GM19438 (cell line): ENCODE results near the gene GHITM.
"Not testable (repeated sequence)": the region's sequence is repeated elsewhere in the genome, so short reads cannot be mapped to it uniquely, and the experiment has no call there.

Experiments
- ATAC-seq: cut with Tn5 transposase; IDR thresholded peaks from one replicate; pipeline ENCODE4 v1.9.1; 2021; ENCODE audit warnings: low read depth; ENCODE audit not compliant: unreplicated experiment

The GHITM gene

GRCh38 chr10:84139126-84140035, at the start of gene GHITM:
TSS of gene GHITM (plus strand) at chr10:84139509. CDS start at chr10:84141501, 1,992 bp downstream.
- peak; percentile 99 for ATAC-seq

GRCh38 chr10:84095811-84096497, 43.4 kb upstream of the GHITM start:
- ATAC-seq, result no peak

GRCh38 chr10:84097787-84098353, 41.4 kb upstream of the GHITM start:
- ATAC-seq, result no peak

- no peak for ATAC-seq
Measured at GRCh38 chr10:84098667-84099066, 40.6 kb upstream of the GHITM start.

- no peak for ATAC-seq
Measured at GRCh38 chr10:84101042-84101441, 38.3 kb upstream of the GHITM start.

GRCh38 chr10:84108797-84109196, 30.5 kb upstream of the GHITM start:
- ATAC-seq, result no peak

- ATAC-seq, result not testable (repeated sequence)
Measured at GRCh38 chr10:84109772-84110171, 29.5 kb upstream of the GHITM start.

- ATAC-seq, result not testable (repeated sequence)
Measured at GRCh38 chr10:84113468-84113867, 25.8 kb upstream of the GHITM start.

- no peak for ATAC-seq
Measured at GRCh38 chr10:84114088-84114667, 25.1 kb upstream of the GHITM start.

GRCh38 chr10:84117204-84117603, 22.1 kb upstream of the GHITM start:
- ATAC-seq, result not testable (repeated sequence)

- ATAC-seq, result no peak
Measured at GRCh38 chr10:84117686-84118394, 21.5 kb upstream of the GHITM start.

GRCh38 chr10:84118395-84119006, 20.8 kb upstream of the GHITM start:
- ATAC-seq, result no peak

GRCh38 chr10:84123362-84123761, 15.9 kb upstream of the GHITM start:
- ATAC-seq, result no peak

GRCh38 chr10:84125910-84126784, 13.2 kb upstream of the GHITM start:
- not testable (repeated sequence) for ATAC-seq

GRCh38 chr10:84126785-84127167, 12.5 kb upstream of the GHITM start:
- no peak for ATAC-seq

- no peak for ATAC-seq
Measured at GRCh38 chr10:84135836-84136235, 3.5 kb upstream of the GHITM start.

- ATAC-seq, result no peak
Measured at GRCh38 chr10:84137811-84138210, 1.5 kb upstream of the GHITM start.

- ATAC-seq, result no peak
Measured at GRCh38 chr10:84138478-84139125, 707 bp upstream of the GHITM start.

- no peak for ATAC-seq
Measured at GRCh38 chr10:84140036-84140379, 699 bp downstream of the GHITM start.
